DMS153 treated with DMSO at 0.1 percent for 48 hours (cell line): ENCODE data around the gene FCGR2B.
"Not testable (repeated sequence)": the region's sequence is repeated elsewhere in the genome, so short reads cannot be mapped to it uniquely, and the experiment has no call there.

Source experiments
- DNase-seq: peaks from one replicate; lab custom pipeline; 2025; ENCODE audit not compliant: unreplicated experiment; lab: John Stamatoyannopoulos, UW

The FCGR2B gene

GRCh38 chr1:161705537-161705936 is 42.6 kb downstream of the FCGR2B start:
- no peak for DNase-seq

- DNase-seq: no peak
Measured at GRCh38 chr1:161706113-161706481, 43.2 kb downstream of the FCGR2B start.

GRCh38 chr1:161706482-161707347 is 43.8 kb downstream of the FCGR2B start, which contains the start of gene FCRLA:
Gene FCRLA (plus strand): TSS chr1:161707229. CDS start chr1:161707265, 36 bp downstream.
- DNase-seq: no peak

GRCh38 chr1:161707503-161707902 is 44.6 kb downstream of the FCGR2B start:
- DNase-seq: no peak

GRCh38 chr1:161709373-161709772 is 46.4 kb downstream of the FCGR2B start:
- no peak for DNase-seq

GRCh38 chr1:161710560-161710959 is 47.6 kb downstream of the FCGR2B start:
- no peak for DNase-seq

- no peak for DNase-seq
Measured at GRCh38 chr1:161718559-161719324, 55.8 kb downstream of the FCGR2B start.

GRCh38 chr1:161719325-161719611 is 56.3 kb downstream of the FCGR2B start:
- no peak for DNase-seq

- no peak for DNase-seq
Measured at GRCh38 chr1:161720422-161720821, 57.5 kb downstream of the FCGR2B start.

- no peak for DNase-seq
Measured at GRCh38 chr1:161720956-161721737, 58.2 kb downstream of the FCGR2B start, which contains the start of gene FCRLB. Gene FCRLB (plus strand): TSS chr1:161721544. CDS start chr1:161722673, 1,129 bp downstream.

GRCh38 chr1:161721738-161722343 is 58.9 kb downstream of the FCGR2B start:
- no peak for DNase-seq

- DNase-seq: no peak
Measured at GRCh38 chr1:161722406-161722805, 59.5 kb downstream of the FCGR2B start.

GRCh38 chr1:161723459-161724141 is 60.7 kb downstream of the FCGR2B start:
- DNase-seq: no peak

- not testable (repeated sequence) for DNase-seq
Measured at GRCh38 chr1:161725258-161725907, 62.4 kb downstream of the FCGR2B start.

GRCh38 chr1:161725908-161726472 is 63.0 kb downstream of the FCGR2B start:
- DNase-seq: peak; percentile 17

- peak; percentile 39 for DNase-seq
Measured at GRCh38 chr1:161726473-161727255, 63.7 kb downstream of the FCGR2B start.

- no peak for DNase-seq
Measured at GRCh38 chr1:161727256-161727924, 64.4 kb downstream of the FCGR2B start.
